ENCODE results near the gene HMX3.
A peak's percentile ranks its signal among the peaks of the same experiment; 100 is the strongest.

Gene HMX3

GRCh38 chr10:123136221-123136805 is 543 bp downstream of the HMX3 start:
- TF ChIP-seq, protein P1, sequence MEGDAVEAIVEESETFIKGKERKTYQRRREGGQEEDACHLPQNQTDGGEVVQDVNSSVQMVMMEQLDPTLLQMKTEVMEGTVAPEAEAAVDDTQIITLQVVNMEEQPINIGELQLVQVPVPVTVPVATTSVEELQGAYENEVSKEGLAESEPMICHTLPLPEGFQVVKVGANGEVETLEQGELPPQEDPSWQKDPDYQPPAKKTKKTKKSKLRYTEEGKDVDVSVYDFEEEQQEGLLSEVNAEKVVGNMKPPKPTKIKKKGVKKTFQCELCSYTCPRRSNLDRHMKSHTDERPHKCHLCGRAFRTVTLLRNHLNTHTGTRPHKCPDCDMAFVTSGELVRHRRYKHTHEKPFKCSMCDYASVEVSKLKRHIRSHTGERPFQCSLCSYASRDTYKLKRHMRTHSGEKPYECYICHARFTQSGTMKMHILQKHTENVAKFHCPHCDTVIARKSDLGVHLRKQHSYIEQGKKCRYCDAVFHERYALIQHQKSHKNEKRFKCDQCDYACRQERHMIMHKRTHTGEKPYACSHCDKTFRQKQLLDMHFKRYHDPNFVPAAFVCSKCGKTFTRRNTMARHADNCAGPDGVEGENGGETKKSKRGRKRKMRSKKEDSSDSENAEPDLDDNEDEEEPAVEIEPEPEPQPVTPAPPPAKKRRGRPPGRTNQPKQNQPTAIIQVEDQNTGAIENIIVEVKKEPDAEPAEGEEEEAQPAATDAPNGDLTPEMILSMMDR (IDR thresholded peaks at IDR 0.05): no peak

- TF ChIP-seq, protein P1 (IDR thresholded peaks at IDR 0.05): no peak
These were observed 1.3 kb downstream of the HMX3 start for GRCh38 chr10:123136806-123137642.

DNA sequence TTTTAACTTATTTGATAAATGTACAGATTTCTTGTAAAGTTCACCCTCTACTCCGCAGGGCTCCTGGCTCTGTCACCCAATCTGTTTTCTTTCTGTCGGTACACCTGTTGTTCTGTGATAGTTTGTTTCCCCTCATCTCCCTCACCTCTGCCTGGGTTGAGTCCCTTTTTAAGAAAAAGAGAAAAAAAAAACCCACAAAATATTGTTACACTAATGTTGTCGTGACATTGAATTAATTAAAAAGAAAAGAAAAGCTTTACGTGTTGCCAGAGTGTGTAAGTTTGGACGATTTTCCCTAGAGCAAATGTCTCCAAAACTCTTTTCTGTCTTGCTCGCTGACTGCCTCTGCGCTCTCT is 3.4 kb downstream of the HMX3 start:
- TF ChIP-seq, protein P1 (IDR thresholded peaks at IDR 0.05): no peak

- TF ChIP-seq, protein P1 (IDR thresholded peaks at IDR 0.05): no peak
These were observed 3.9 kb downstream of the HMX3 start for GRCh38 chr10:123139521-123140163.

DNA sequence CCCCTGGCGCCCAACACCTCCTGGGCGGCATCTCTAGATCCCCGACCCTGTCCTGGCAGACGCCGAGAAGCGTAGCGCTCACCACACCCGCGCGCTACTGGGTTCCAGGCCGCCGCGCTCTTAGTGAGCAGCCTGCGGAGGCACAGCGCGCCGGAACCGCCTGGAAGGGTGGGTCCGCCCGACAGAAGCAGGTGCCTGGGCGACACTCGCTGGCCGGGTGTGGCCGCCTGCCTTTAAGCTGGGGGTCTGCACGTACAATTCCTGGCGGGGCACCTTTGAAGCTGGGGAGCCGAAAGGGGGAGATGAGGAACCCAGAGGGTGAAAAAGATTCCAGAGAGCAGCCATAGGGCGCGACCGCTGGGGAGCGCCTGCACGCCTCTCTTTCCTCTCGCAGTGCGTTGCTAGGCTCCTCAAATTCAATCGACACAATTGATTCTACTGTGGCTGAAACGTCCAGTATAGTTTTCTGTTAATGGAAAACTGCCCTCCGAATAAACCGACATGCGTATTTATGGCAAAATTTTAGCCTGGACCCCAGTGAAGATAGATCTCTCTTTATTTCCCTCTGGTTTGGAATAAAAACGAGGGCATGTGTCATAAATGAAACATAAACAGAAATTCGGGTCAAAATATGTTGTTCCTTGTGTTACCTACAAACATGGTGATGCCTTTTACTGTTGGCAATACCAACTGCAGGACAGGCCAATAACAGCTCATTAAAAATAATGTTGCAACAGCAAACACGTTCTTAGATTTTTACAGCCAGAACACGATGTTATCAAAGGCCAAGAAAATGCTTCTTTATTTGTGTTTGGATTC is 4.6 kb downstream of the HMX3 start:
- TF ChIP-seq, protein P1 (IDR thresholded peaks at IDR 0.05): peak; percentile 18; the same call in 1 of the 2 replicates

DNA sequence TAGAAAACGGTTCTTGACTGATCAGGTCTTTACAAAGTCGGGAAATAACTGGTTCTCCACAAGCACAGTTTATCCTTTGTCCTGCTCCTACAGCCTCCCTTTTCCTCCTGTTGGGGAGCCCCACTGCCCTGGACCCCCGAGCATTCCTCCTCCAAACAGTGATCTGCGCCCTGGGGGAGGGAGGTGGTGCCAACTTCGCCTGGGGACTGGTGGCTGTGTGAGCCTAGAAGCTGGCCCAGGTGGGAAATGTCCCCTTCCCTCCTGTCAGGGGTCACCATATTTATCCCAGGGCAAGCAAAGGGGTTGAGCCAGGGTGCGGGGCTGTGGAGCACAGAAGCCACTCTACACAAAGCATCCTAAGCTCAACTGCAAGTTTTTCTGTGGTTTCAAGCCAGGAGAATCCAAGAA is 5.2 kb downstream of the HMX3 start:
- TF ChIP-seq, protein P1 (IDR thresholded peaks at IDR 0.05): no peak
